Measurements from ENCODE around the gene ADAM11.

ADAM11 gene

GRCh38 chr17:44828919-44829522 is 70.2 kb downstream of the ADAM11 start:
- Histone ChIP-seq H3K27ac (ENCODE audit: low read depth, low read length) (peak overlapping the region; percentile 46), H2AFZ (ENCODE audit: low read depth, low read length, severe bottlenecking) (peak overlapping the region; percentile 85), H3K4me2 (ENCODE audit: low read depth, low read length, poor library complexity, severe bottlenecking) (peak overlapping the region; percentile 80), H3F3A (ENCODE audit: insufficient read depth) (peaks cover 20% of the 10 kb centered on the region), H3K4me3 (ENCODE audit: insufficient read depth, low read length, poor library complexity, severe bottlenecking) (peak overlapping the region; percentile 83), H3K79me2 (ENCODE audit: insufficient read depth, low read length) (peaks cover 54% of the 10 kb centered on the region), H3K27me3 (ENCODE audit: low read length) (no peaks in the 10 kb centered on the region), H3K36me3 (ENCODE audit: low read length) (no peaks in the 10 kb centered on the region), H3K9me2 (replicated peaks; ENCODE audit: insufficient read depth, low read length) (no peaks in the 10 kb centered on the region), H3K9me3 (ENCODE audit: insufficient read depth, low read length) (no peaks in the 10 kb centered on the region), H4K20me1 (ENCODE audit: low read depth, low read length) (no peaks in the 10 kb centered on the region), H3K9ac (ENCODE audit: low read length) (peak overlapping the region; percentile 82)
- TF ChIP-seq CTCF (IDR thresholded peaks at IDR 0.05; ENCODE audit: insufficient read depth, low read length, poor library complexity, severe bottlenecking) = no peak
- TF ChIP-seq EZH2phosphoT487 (conservative IDR thresholded peaks at IDR 0.05; ENCODE audit: low read length) = no peak

GRCh38 chr17:44829523-44830358 is 71.0 kb downstream of the ADAM11 start, which contains the start of gene GJC1:
Gene GJC1, minus strand, starts transcription at chr17:44830287. Its CDS starts 24,470 bp downstream, at chr17:44805817.
- TF ChIP-seq EZH2phosphoT487 (conservative IDR thresholded peaks at IDR 0.05; ENCODE audit: low read length) = no peak
- no peak for TF ChIP-seq CTCF (IDR thresholded peaks at IDR 0.05; ENCODE audit: insufficient read depth, low read length, poor library complexity, severe bottlenecking)
- H3K4me2 ChIP-seq (ENCODE audit: low read depth, low read length, poor library complexity, severe bottlenecking) = peak within 1 kb of the TSS; percentile 80
- H4K20me1 ChIP-seq (ENCODE audit: low read depth, low read length) = no peaks in the 10 kb centered on the region

GRCh38 chr17:44830359-44831288 is 71.8 kb downstream of the ADAM11 start:
- Histone ChIP-seq H3K4me2 (ENCODE audit: low read depth, low read length, poor library complexity, severe bottlenecking) (peak overlapping the region; percentile 80), H3K36me3 (ENCODE audit: low read length) (no peaks in the 10 kb centered on the region), H3K27ac (ENCODE audit: low read depth, low read length) (no peak overlapping the region), H3K4me3 (ENCODE audit: insufficient read depth, low read length, poor library complexity, severe bottlenecking) (peak overlapping the region; percentile 83), H3K27me3 (ENCODE audit: low read length) (no peaks in the 10 kb centered on the region), H4K20me1 (ENCODE audit: low read depth, low read length) (no peaks in the 10 kb centered on the region), H2AFZ (ENCODE audit: low read depth, low read length, severe bottlenecking) (peak overlapping the region; percentile 90), H3K9ac (ENCODE audit: low read length) (peak overlapping the region; percentile 82), H3K79me2 (ENCODE audit: insufficient read depth, low read length) (peaks cover 38% of the 10 kb centered on the region), H3K9me2 (replicated peaks; ENCODE audit: insufficient read depth, low read length) (no peaks in the 10 kb centered on the region), H3K9me3 (ENCODE audit: insufficient read depth, low read length) (no peaks in the 10 kb centered on the region), H3F3A (ENCODE audit: insufficient read depth) (peaks cover 20% of the 10 kb centered on the region)
- TF ChIP-seq EZH2phosphoT487 (conservative IDR thresholded peaks at IDR 0.05; ENCODE audit: low read length) = no peak

More at GRCh38 chr17:44829523-44830358, 71.0 kb downstream of the ADAM11 start, which contains the start of gene GJC1:
- H3K79me2 ChIP-seq (ENCODE audit: insufficient read depth, low read length) = peaks cover 47% of the 10 kb centered on the region
- H3K4me3 ChIP-seq (ENCODE audit: insufficient read depth, low read length, poor library complexity, severe bottlenecking) = peak within 1 kb of the TSS; percentile 83
- H3K9me3 ChIP-seq (ENCODE audit: insufficient read depth, low read length) = no peaks in the 10 kb centered on the region
- peak within 1 kb of the TSS; percentile 90 for H2AFZ ChIP-seq (ENCODE audit: low read depth, low read length, severe bottlenecking)
- peak within 1 kb of the TSS; percentile 46 for H3K27ac ChIP-seq (ENCODE audit: low read depth, low read length)
- H3K36me3 ChIP-seq (ENCODE audit: low read length) = no peaks in the 10 kb centered on the region
- peaks cover 20% of the 10 kb centered on the region for H3F3A ChIP-seq (ENCODE audit: insufficient read depth)
- H3K27me3 ChIP-seq (ENCODE audit: low read length) = no peaks in the 10 kb centered on the region
- H3K9me2 ChIP-seq (replicated peaks; ENCODE audit: insufficient read depth, low read length) = no peaks in the 10 kb centered on the region
- peak within 1 kb of the TSS; percentile 82 for H3K9ac ChIP-seq (ENCODE audit: low read length)
